ENCODE results near the gene GSG1L.

- TF ChIP-seq CTCF (IDR thresholded peaks at IDR 0.05; ENCODE audit: low read depth, low read length, missing input control) (no peak), HNF4G (IDR thresholded peaks at IDR 0.05) (no peak), SP1 (IDR thresholded peaks at IDR 0.05) (no peak)
- TF ChIP-seq, protein P1, sequence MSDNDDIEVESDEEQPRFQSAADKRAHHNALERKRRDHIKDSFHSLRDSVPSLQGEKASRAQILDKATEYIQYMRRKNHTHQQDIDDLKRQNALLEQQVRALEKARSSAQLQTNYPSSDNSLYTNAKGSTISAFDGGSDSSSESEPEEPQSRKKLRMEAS (IDR thresholded peaks at IDR 0.05), result no peak
- TF ChIP-seq, protein P2, sequence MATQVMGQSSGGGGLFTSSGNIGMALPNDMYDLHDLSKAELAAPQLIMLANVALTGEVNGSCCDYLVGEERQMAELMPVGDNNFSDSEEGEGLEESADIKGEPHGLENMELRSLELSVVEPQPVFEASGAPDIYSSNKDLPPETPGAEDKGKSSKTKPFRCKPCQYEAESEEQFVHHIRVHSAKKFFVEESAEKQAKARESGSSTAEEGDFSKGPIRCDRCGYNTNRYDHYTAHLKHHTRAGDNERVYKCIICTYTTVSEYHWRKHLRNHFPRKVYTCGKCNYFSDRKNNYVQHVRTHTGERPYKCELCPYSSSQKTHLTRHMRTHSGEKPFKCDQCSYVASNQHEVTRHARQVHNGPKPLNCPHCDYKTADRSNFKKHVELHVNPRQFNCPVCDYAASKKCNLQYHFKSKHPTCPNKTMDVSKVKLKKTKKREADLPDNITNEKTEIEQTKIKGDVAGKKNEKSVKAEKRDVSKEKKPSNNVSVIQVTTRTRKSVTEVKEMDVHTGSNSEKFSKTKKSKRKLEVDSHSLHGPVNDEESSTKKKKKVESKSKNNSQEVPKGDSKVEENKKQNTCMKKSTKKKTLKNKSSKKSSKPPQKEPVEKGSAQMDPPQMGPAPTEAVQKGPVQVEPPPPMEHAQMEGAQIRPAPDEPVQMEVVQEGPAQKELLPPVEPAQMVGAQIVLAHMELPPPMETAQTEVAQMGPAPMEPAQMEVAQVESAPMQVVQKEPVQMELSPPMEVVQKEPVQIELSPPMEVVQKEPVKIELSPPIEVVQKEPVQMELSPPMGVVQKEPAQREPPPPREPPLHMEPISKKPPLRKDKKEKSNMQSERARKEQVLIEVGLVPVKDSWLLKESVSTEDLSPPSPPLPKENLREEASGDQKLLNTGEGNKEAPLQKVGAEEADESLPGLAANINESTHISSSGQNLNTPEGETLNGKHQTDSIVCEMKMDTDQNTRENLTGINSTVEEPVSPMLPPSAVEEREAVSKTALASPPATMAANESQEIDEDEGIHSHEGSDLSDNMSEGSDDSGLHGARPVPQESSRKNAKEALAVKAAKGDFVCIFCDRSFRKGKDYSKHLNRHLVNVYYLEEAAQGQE (IDR thresholded peaks at IDR 0.05), result no peak
- TF ChIP-seq, protein P3, sequence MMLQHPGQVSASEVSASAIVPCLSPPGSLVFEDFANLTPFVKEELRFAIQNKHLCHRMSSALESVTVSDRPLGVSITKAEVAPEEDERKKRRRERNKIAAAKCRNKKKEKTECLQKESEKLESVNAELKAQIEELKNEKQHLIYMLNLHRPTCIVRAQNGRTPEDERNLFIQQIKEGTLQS (IDR thresholded peaks at IDR 0.05), result no peak
These were observed 240.5 kb downstream of the GSG1L start for GRCh38 chr16:27822996-27823395.
